ENCODE measurements around the gene TRPC3.

Gene TRPC3

DNA sequence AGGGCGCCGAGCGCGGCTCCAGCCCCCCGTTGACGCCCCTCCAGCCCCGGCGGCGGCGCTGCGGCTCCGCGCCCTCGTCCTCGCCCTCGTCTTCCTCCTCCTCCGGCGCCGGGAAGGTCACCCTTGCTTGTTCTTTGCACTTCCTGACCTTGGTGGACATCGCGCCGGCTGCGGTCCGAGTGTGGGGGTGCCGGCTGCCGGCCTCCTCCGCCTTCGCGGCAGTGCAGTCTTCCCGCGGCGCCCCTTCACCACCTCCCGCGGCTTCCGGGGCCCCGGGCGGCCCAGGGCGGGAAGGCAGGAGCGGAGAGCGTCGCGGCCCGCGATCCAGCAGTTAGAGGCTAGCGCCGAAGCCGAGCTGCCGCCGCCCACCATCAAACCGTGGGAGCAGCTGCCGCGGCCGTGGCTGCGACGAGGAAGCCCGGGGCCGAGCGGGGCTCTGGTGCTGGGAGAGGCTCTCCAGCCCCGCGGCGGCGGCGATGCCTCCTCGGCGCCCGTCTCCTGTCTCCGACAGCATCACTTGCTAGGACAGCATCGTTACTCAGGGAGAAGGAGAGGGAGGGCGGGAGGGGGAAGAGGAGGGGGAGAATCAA, at the start of gene TRPC3:
TRPC3 (minus strand) TSS at position 540 of the 590 bp plus-strand sequence; CDS start at position 160, 380 bp downstream.
- DNase-seq: no peak

DNA sequence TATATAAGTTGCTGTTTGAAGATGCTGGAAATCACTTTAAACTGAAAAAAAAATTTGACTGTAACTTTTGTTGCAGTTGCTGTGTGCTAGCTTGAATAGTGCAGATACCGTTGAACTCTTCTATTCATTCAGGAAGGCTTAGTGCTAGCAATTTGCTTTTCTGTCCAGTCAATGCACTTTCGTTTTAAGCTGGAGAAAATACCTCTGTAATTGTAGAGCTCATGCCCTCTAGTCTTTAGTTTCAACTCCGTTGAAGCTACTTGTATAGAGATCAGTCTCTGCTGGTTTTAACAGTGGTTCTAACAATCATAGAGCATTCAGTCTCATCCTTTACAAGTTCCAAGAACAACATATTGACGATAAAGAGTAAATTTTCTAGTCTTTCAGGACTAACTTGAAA, 49.0 kb upstream of the TRPC3 start:
- DNase-seq: no peak

DNA sequence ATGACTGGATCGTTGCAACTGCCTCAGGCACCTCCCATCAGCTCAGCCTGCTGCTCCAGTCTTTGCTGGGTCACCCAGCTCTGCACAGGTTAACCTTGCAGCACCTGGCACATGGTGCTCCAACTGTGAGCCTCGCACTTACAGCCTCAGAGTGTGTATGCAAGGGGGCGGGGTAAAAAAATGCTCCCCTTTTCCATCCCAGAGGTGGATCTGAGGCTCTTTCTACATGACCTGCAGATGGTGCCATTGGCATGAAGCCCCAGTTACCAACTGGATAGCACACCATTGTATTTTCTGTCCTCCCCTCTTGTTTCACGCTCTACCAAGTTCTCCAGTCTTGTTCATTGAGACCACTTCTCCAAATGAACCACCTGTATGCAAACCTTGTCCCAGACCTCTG, 46.2 kb upstream of the TRPC3 start:
- DNase-seq: no peak

DNA sequence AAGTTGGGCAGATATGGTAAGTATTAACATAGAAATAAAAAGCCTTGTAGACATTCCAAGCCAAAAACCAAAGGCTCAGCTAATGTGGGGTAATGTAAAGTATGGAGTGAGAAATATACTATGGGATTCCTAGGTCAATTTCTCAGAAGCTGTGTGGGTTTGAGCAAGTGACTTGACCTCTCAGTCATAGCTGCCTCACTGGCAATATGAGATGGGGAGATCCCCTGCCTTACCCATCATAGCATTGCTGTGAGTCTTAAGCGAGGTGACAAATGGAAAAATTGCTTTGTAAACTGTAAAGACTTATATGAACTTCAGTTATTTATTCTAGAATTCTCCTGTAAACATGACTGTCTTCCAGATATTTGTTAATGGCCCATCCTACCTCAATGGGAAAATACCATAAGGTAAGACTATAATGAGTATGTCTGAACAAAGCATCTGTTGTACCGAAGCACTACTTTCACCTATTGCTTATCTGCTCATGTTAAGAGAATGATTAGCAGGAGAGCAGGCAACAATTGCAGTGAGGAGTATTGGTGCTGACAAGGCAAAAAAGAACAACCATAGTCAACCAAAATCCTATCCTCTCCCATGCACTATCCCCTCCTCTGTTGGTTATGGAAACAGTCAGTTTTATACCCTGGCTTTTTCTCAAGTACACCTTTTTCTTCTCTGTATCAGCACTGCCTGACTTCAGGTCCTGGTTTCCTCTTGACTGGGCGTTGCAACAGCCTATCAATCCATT, 44.1 kb upstream of the TRPC3 start:
- no peak for DNase-seq

DNA sequence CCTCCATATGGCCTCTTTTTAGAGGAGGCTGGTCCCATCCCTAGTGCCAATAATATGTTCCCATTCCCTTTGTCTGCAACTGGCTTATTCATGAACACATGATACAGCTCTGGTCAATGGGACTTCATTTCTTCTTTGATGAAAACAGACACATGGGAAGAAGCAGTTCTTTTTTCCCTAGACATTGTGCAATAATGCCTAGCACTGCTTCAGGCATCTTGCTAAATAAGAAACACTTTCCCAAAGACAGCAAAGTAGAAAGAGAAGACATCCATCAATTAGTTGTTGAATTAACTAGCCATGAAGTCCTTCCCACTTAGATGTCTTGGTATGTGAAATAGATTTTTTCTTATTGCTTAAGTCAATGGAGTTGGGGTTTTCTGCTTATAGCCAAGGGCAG, 40.1 kb upstream of the TRPC3 start:
- no peak for DNase-seq

DNA sequence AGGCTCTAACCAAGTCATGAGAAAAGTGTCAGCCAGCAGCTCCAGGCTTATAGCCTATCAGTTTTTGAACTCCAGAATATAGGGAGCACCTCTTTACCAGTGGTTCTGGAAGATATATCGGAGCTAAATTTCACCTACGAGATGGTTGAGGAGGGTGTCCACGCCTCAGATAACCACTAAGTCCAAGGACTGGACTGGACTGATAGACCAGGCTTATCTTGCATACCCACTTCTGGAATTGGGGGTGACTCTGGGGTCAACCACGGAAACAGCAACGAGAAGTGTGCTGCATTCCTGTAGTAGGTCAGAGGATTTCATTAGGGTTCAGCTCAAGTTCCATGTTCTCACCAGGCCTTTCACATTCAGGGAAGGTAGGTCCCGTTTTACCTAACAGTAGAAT, 38.6 kb upstream of the TRPC3 start:
- no peak for DNase-seq

DNA sequence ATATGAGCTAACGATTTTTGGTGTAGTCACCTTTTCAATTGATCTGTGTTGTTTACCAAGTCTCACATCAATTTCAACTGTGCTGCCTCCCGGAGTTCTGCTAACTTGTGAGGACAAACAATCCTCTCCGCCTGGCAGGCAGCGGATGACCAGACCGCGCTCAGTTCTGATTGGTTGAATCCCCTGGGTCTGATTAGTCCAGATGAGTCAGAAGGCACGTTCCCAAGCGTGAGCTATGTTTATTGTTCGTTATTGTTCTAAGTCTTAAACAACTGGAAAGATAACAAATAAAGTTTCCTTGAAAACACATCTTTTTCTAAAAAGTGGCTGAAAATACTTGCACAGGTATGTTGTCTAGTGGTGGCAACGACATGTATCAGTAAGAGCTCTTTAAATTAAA, 37.9 kb upstream of the TRPC3 start:
- DNase-seq: no peak

DNA sequence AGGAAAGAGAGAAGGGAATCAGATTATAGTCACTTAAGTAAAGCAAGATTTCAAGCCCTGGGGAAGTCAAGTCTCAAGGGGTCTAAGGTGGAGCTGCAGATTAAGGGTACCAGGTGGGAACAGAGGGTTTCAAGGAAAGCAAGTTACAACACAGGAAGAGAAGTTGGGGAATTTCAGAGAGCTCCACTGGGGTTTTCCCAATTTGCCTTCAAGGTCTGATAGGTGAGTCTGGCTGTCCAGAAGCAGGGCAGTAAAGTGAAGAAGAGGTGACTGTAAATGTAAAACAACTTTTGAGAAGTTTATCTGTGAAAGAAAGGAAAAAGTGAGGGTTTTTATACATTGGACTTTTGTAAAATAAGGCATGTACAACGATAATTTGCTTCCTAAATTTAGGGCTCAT, 37.1 kb upstream of the TRPC3 start:
- no peak for DNase-seq

DNA sequence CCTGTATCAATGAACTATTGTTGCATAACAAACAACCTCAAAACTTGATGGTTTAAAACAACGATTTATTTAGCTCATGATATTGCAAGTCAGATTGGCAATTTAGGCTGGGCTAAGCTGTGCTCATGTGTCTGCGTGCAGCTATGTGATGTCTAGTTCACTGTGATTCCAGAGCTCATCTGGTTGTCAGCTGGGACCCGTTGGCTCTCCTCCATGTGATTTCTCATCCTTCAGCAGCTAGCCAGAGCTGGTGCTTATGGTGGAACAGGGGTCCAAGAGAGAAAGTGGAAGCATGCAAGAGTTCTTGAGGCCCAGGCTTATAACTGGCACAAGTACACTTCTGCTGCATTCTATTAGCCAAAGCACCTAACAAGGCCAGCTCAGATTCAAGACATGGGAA, 28.8 kb upstream of the TRPC3 start:
- no peak for DNase-seq

DNA sequence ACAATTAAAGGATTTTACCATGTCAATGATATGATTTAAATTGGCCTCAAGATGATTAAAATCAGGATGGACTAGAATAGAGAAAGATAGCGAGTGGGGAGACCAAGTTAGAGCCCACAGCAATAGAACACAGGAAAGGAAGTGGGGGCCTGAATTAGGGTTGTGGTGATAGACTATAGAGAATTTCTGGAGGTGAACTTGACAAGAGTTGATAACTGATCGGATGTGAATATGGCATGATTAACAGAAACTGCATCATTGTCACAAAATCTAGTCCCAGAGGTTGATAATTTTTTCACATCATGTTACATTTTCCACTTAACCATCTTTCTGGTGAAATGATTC, 26.3 kb upstream of the TRPC3 start:
- DNase-seq: no peak

DNA sequence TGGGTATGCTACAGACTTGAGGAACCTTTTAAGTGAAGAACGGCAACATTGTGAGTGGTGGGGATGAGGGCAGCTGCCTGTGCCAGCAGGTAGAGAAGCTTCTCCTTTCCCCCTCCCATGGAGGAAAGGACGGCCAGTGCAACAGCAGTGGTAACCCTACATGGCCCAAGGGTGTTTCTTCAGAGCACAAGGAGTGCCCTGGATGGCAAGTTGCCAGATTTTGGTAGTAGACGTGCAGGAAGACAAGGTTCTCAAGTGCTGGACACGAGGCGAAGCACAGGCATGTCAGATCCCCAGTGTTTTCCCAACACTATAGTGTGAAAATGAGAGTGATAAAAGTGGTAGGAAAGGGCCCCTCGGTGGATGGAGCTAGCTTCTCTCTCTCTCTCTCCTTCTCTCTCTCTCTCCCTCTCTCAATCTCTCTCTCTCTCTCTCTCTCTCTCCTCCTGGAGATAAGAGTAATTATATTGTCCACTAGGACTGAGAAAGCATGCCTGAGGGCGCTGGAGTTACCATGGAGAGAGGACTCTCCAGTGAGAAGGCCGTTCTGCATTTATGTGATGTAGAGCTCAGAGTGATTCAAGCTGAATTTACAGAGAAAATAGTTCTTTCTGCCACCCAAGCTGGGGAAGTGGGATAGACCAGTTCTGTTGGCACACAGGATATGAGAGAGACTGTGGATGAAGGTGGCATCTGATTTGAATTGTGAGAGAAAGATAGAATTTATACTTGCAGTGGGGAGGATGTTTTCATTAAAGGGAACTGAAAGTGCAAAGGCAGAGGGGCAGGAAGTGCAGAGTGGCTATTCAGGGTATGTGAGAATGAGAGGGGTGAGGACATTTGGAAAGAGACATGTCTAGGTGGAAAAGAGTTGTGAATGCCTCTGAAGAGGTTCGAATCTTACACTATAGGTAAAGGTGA, 25.7 kb upstream of the TRPC3 start:
- no peak for DNase-seq

DNA sequence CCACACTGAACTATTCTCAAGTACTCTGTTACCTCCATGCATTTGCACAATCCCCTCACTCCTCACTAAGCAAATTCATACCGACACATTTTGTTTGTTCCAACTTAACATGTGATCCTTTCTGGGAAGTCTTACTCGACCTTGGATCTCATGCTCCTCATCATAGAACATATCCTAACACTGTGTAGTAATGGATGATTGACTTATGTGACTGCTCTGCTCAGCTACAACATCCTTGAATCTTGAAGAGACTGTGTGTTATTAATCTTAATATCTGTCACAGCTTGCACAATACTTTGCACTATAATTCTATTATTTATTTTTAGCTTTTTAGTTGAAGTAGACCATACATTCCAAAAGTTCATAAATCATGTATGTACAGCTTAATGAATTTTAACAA, 23.9 kb upstream of the TRPC3 start:
- DNase-seq: no peak

DNA sequence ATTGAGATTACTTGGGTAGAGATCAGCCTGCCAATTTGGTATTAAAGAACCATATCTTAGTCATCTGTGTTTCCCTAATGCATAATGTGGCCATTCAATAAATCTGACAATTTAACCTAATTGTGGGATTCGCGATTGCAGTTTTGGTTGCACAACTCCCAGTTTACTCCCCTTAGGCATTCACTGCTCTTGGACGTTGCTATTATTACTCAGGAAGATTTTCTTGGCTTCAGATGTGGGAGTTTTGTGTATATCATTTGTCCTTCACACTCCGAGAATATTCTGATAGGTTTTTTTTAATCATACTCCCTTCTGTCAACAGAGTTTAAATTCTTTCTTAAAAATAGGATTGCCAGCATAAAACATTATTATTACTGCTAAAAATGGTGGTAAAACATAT, 22.0 kb upstream of the TRPC3 start:
- DNase-seq: no peak

DNA sequence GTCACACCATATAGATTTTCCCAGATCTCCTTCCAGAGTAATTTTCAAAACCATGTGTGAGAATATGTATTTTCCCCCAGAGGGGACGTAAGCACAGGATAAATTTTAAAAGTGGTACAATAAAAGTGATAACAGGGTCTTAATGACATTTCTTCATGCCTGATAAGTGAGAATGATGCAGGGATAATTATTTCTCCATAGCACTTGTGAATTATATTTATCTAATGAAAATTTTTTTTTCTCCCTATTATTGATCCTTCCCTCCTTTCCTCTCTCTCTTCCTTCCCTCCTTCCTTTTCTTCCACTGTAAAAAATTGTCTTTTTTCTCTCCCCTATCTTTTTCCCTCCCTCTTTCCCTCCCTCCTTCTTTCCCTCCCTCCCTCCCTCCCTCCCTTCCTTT, 17.0 kb upstream of the TRPC3 start:
- no peak for DNase-seq

DNA sequence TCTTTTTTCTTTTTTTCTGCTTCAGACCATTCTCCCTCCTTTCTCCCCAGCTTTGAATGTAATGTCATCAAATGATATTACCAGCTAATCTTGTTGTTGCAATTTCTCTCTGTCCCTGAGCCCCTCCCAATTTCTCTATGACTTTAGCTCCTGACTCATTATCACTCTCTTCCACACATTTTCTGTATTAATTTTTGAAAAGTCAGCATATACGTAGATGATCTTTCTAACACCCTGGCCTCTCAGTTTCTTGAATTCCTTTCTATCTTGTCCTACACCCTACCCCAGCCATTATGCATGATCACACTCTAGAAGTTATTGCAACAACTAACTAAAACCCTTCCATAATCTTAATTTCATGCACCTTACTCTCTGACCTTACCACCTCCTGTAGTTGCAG, 13.1 kb upstream of the TRPC3 start:
- DNase-seq: no peak

DNA sequence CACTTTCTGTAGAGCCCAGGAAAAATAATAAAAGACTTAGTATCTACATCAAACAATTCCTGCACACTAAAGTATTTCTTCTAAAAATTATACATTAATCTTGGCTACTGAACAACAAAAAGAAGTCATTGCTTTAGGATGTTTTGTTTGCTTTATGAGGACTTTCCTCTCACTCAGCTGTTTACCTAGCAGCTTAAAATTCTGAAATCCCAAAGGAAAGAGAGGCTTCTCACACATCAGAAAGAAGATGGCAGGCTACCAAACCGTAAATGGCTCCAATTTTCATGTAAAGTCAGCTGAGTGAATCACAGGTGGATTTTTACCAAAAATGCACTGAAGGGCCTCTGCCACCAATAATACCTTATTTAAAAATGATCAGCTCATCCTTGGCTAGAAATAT, 9.0 kb upstream of the TRPC3 start:
- DNase-seq: no peak

DNA sequence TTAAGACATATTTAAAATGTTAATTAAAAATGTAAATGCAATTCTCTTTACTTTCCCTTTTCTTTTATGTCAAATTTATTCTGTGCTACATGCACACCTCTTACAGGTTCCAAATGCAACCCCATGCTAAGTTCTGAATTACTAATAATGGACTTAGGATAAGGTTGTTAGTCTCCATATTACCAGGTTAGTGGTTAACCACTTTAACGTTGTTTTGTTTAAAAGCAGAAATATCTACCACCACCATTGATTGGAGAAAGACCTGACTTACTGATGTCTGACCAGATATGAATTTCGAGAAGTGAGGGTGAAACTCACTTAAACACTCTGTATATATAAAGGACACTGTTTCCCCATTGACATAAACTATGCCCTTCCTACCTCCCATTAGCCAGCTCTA, 6.9 kb upstream of the TRPC3 start:
- DNase-seq: no peak

DNA sequence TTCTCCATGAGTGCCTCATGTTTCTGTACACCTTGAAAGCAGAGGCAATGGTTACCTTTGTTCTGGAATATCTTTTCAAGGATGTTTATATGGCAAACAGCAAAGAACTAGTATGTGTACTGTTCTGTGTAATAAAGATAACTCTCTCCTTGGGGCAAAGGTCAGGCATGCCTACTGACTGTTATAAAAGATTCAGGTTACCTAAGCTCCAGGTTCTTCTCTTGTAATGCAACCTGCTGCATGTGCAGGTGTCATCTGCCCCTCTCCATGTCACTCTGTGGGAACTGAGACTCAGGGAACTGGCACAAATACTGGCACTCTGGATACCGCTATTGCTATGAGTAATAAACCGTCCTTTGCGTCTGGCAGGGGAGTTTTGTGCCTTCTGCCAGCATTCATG, 5.4 kb upstream of the TRPC3 start:
- no peak for DNase-seq

DNA sequence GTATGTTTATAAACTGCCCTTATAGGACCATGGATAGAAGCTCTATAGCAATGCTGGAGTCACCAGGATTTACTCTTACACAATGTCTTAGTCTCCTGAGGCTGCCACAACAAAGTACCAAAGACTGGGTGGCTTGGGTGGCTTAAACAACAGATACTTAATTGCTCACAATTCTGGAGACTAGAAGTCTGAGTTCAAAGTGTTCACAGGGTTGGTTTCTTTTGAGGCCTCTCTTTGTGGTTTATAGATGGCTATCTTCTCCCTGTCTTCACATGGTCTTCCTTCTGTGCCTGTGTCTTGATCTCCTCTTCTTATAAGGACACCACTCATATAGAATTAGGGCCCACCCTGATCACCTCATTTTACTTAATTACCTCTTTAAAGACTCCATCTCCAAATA, 2.0 kb upstream of the TRPC3 start:
- no peak for DNase-seq

DNA sequence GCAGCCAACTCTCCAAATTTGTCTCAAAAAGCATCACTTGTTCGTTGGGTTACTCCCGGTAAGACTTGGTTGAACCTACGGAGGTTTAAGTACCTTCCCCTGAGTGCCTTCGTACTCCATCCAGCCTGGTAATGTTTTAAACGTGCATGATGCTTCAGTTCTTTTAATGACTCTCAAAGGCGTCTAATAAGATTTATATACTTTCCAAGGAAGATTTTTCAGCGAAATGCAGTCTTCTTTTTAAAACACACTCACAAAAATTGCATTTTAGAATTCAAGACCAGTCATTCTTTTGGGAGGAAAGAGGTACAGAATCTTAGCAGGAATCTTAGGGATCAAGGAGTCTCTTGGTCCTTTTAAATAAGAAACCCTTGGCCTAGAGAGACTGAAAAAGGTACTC, 430 bp upstream of the TRPC3 start:
- DNase-seq: no peak

DNA sequence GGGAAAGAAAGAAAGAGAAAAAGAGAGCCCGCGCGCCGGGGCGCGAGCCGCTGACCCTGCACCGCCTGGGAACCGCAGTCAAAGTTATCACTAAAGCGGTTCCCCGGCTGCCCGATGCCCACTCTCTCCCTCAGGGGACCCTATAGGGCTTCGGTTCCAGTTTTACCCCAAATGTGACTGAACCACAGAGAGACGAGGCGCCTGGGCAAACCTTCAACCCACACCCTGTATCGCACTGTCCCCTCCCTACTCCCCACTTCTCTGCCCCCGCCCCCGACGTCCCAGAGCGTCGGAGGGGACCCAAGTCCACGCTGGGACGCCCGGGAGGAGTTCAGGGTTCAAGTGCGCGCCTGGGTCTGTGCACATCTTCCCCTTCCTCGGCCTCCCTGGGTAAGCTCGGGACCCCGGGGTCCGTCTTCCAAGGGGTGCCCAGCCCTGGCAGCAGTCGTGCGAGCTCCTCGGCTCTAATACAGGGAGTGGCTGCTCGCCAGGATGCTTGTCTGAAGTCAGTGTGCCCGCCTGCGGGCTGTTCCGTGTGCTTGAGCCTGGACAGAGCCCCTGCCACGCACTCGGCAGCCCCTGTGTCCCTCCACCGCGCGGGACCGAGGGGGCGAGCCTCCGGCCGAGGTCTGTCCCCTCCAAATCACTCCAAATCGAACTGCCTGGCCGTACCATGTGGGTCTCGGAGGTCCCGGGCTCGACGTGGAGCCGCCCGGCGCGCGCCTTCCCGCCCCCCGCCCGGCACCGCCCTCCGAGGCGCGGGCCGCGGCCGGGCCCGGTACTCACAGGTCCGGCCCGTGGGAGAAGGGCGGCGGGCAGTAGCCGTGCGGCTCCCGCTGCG, 960 bp downstream of the TRPC3 start:
- DNase-seq: no peak

DNA sequence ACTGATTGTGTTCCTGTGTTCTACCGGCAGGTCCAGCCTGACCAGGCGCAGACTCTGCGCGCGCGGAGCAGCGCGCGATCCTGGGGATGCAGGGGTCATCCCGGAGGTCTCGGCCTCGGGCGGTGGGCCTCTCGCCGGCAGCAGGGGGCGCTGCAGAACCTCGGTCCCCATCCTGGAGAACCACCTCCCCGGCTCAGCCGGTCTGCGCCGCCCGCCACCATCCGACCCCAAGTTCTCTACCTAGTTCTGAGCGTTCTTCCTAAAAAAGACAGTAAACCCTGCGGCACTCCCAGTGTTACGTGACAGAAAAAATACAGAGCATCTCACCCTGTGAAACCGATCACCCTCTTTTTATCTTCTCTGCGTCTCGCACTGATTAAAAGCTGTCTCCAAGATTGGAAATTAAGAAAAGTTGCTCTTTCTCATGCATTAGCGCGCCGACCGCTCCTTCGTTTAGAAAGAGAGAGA, 1.6 kb downstream of the TRPC3 start:
- peak; percentile 17 for DNase-seq

DNA sequence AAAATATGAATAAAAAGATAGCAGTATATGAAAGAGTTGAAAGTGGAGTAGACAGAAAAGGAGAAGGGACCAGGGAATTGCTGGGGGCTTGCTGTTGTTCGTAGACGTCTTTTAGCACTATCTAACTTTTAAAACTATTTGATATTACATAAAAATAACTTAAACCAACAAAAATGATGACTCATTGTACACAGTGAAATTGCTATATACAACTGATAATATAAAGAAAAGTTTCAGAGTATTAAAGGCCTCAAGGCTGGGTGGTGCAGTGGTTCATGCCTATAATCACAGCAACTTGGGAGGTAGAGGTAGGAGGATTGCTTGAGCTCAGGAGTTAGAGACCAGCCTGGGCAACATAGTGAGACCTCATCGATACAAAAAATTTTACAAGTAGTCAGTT, 5.2 kb downstream of the TRPC3 start:
- no peak for DNase-seq
